HL-60 (cell line): ENCODE results near the gene SCYGR5.

Source experiments
- CTCF ChIP-seq: IDR thresholded peaks from one replicate; pipeline ENCODE4 v1.5.1; 2011; ENCODE audit warnings: low read length, control low read depth, inconsistent platforms; ENCODE audit not compliant: insufficient read depth
- GABPA ChIP-seq: IDR thresholded peaks from 2 replicates; pipeline ENCODE4 v1.6.1; 2012; ENCODE audit warnings: low read depth
- POLR2AphosphoS5 ChIP-seq: IDR thresholded peaks from 2 replicates; pipeline ENCODE4 v1.6.1; 2012; ENCODE audit warnings: low read depth
- REST ChIP-seq: IDR thresholded peaks from 2 replicates; pipeline ENCODE4 v1.6.1; 2012; ENCODE audit warnings: low read depth; ENCODE audit not compliant: insufficient replicate concordance
- SPI1 ChIP-seq: IDR thresholded peaks from 2 replicates; pipeline ENCODE4 v1.6.1; 2012; ENCODE audit warnings: low read depth, mild to moderate bottlenecking, borderline replicate concordance

- TF ChIP-seq CTCF (no peak), REST (no peak), SPI1 (no peak), POLR2AphosphoS5 (no peak), GABPA (no peak)
Measured at GRCh38 chr2:227630322-227630721, 36.3 kb upstream of the SCYGR5 start.
